Peyer's patch (tissue), 4 donors: ENCODE results near the gene PCNT. TPM values are rescaled to one million over a fixed set of nuclear protein-coding genes. Genes with fewer than 3 reads are reported as not detected.
A peak's percentile ranks its signal among the peaks of the same experiment; 100 is the strongest.

Source experiments
- DNase-seq, 3 donors: peaks; one replicate each; pipeline ENCODE4 v3.0.0-alpha.2; 2017 to 2019
- H3K27ac ChIP-seq, 4 donors: fragments of 200-600 bp; sonication (generic); one replicate each; pipeline ENCODE4 v1.5.1; 2016 to 2019
- H3K27me3 ChIP-seq, 2 donors: fragments of 200-600 bp; sonication (generic); one replicate each; pipeline ENCODE4 v1.5.1; 2019
- H3K36me3 ChIP-seq, 3 donors: fragments of 200-600 bp; sonication (generic); one replicate each; pipeline ENCODE4 v1.5.1; 2016 to 2019
- H3K4me1 ChIP-seq, 4 donors: fragments of 200-600 bp; sonication (generic); one replicate each; pipeline ENCODE4 v1.5.1; 2016 to 2019
- H3K4me3 ChIP-seq, 4 donors: fragments of 200-600 bp; sonication (generic); 1 replicate in 3 of 4; 2 replicates in 1 of 4; pipeline ENCODE4 v1.5.1; 2016 to 2019; ENCODE audit warnings: mild to moderate bottlenecking in 1 of 4
- H3K9me3 ChIP-seq, 4 donors: fragments of 200-600 bp; sonication (generic); one replicate each; pipeline ENCODE4 v1.5.1; 2016 to 2019; ENCODE audit warnings: mild to moderate bottlenecking in 1 of 4
- CTCF ChIP-seq, 6 experiments: fragments of 450-650 bp in 4 of 6; fragments of 200-600 bp in 2 of 6; sonication (generic) in 1 of 6; IDR thresholded peaks; one replicate each; pipeline ENCODE4 v1.5.1; 2017 to 2019; ENCODE audit warnings: antibody characterized with exemption in 6 of 6, mild to moderate bottlenecking in 3 of 6, moderate library complexity in 1 of 6
- POLR2A ChIP-seq, 2 donors: fragments of 450-650 bp; IDR thresholded peaks; one replicate each; pipeline ENCODE4 v1.5.1; 2017; ENCODE audit warnings: antibody characterized with exemption in 2 of 2, mild to moderate bottlenecking in 2 of 2, moderate library complexity in 2 of 2
- total RNA-seq, 4 donors: library from RNA; depleted of rRNA; stranded (reverse); fragments of >200 nt; gene quantifications; one replicate each; pipeline ENCODE4 v1.1.0, GENCODE V29; 2016

Gene PCNT
- total RNA-seq, 4 donors from 2014 or later: 29.2 to 119 (median 59.5) TPM

GRCh38 chr21:46319186-46319585, 4.8 kb upstream of the PCNT start:
- H3K4me1 ChIP-seq: peaks cover 0 to 13% (median 5%) of the 10 kb centered on the region in 4 donors
- DNase-seq: no peak
- TF ChIP-seq CTCF (IDR thresholded peaks at IDR 0.05) (no peak), POLR2A (IDR thresholded peaks at IDR 0.05) (no peak)
- no peaks in the 10 kb centered on the region for H3K9me3 ChIP-seq
- H3K27ac ChIP-seq: no peak overlapping the region
- no peaks in the 10 kb centered on the region for H3K27me3 ChIP-seq
- H3K36me3 ChIP-seq: no peaks in the 10 kb centered on the region
- H3K4me3 ChIP-seq: no peak overlapping the region

GRCh38 chr21:46320331-46320801, 3.6 kb upstream of the PCNT start:
- H3K27ac ChIP-seq: no peak overlapping the region
- no peak overlapping the region for H3K4me3 ChIP-seq
- H3K9me3 ChIP-seq: no peaks in the 10 kb centered on the region
- H3K27me3 ChIP-seq: no peaks in the 10 kb centered on the region
- no peak for TF ChIP-seq CTCF (IDR thresholded peaks at IDR 0.05)
- TF ChIP-seq POLR2A (IDR thresholded peaks at IDR 0.05): no peak
- DNase-seq: no peak
- H3K4me1 ChIP-seq: peaks cover 0 to 16% (median 5%) of the 10 kb centered on the region in 4 donors
- no peaks in the 10 kb centered on the region for H3K36me3 ChIP-seq

GRCh38 chr21:46322351-46323226, 1.4 kb upstream of the PCNT start:
- H3K36me3 ChIP-seq: peaks cover 0 to 2% (median 0%) of the 10 kb centered on the region in 3 donors
- H3K9me3 ChIP-seq: no peaks in the 10 kb centered on the region
- H3K27me3 ChIP-seq: no peaks in the 10 kb centered on the region
- H3K4me1 ChIP-seq: peaks cover 0 to 25% (median 7%) of the 10 kb centered on the region in 4 donors
- DNase-seq: no peak
- H3K27ac ChIP-seq: peak overlapping the region in 2 of 4 donors; percentile 21 to 98
- TF ChIP-seq POLR2A (IDR thresholded peaks at IDR 0.05) (no peak), CTCF (IDR thresholded peaks at IDR 0.05) (no peak)
- H3K4me3 ChIP-seq: peak overlapping the region; percentile 80 to 92 (median 86)

GRCh38 chr21:46323227-46323709, 688 bp upstream of the PCNT start:
- TF ChIP-seq POLR2A (IDR thresholded peaks at IDR 0.05) (peak in 1 of 2 donors; percentile 2), CTCF (IDR thresholded peaks at IDR 0.05) (no peak)
- Histone ChIP-seq H3K36me3 (peaks cover 0 to 5% (median 0%) of the 10 kb centered on the region in 3 donors), H3K27ac (peak overlapping the region; percentile 21 to 99 (median 98)), H3K27me3 (no peaks in the 10 kb centered on the region), H3K4me1 (peaks cover 0 to 25% (median 7%) of the 10 kb centered on the region in 4 donors), H3K9me3 (no peaks in the 10 kb centered on the region), H3K4me3 (peak overlapping the region; percentile 80 to 92 (median 86))
- DNase-seq: no peak

- peaks cover 0 to 25% (median 7%) of the 10 kb centered on the region in 4 donors for H3K4me1 ChIP-seq
- TF ChIP-seq POLR2A (IDR thresholded peaks at IDR 0.05) (peak; percentile 16 to 43), CTCF (IDR thresholded peaks at IDR 0.05) (peak in 3 of 6 experiments; percentile 2 to 27 (median 17))
- no peaks in the 10 kb centered on the region for H3K27me3 ChIP-seq
- H3K36me3 ChIP-seq: peaks cover 0 to 16% (median 0%) of the 10 kb centered on the region in 3 donors
- peak; percentile 84 to 95 (median 93) for DNase-seq
- H3K27ac ChIP-seq: peak overlapping the region; percentile 96 to 99 (median 98)
- peak overlapping the region; percentile 80 to 92 (median 86) for H3K4me3 ChIP-seq
- no peaks in the 10 kb centered on the region for H3K9me3 ChIP-seq
Measured at GRCh38 chr21:46324390-46325072, 575 bp downstream of the PCNT start.
